Subcutaneous abdominal adipose tissue (tissue), 5 donors: ENCODE measurements around the gene ASIC3.

Source experiments
- H3K27ac ChIP-seq: one replicate; pipeline ENCODE4 v1.7.0; 2013; ENCODE audit warnings: low read depth, mild to moderate bottlenecking, inconsistent platforms, low read length, moderate library complexity
- H3K27me3 ChIP-seq, 5 donors: one replicate each; pipeline ENCODE4 v1.7.0; 2013; ENCODE audit warnings: low read length in 5 of 5, inconsistent platforms in 1 of 5; ENCODE audit not compliant: control insufficient read depth in 5 of 5, insufficient read depth in 4 of 5
- H3K36me3 ChIP-seq, 5 donors: one replicate each; pipeline ENCODE4 v1.7.0; 2013; ENCODE audit warnings: low read length in 5 of 5; ENCODE audit not compliant: control insufficient read depth in 5 of 5, insufficient read depth in 5 of 5
- H3K4me1 ChIP-seq, 5 donors: one replicate each; pipeline ENCODE4 v1.7.0; 2013; ENCODE audit warnings: low read length in 5 of 5, mild to moderate bottlenecking in 3 of 5, moderate library complexity in 1 of 5; ENCODE audit not compliant: control insufficient read depth in 5 of 5, insufficient read depth in 5 of 5
- H3K4me3 ChIP-seq, 5 donors: one replicate each; pipeline ENCODE4 v1.7.0; 2013; ENCODE audit warnings: low read length in 5 of 5, low read depth in 1 of 5
- H3K9ac ChIP-seq, 5 donors: one replicate each; pipeline ENCODE4 v1.7.0; 2013; ENCODE audit warnings: low read length in 5 of 5, mild to moderate bottlenecking in 4 of 5, moderate library complexity in 3 of 5
- H3K9me3 ChIP-seq, 5 donors: one replicate each; pipeline ENCODE4 v1.7.0; 2013; ENCODE audit warnings: low read length in 5 of 5; ENCODE audit not compliant: control insufficient read depth in 5 of 5
- donor health status: healthy.
- donor health status: healthy.
- donor health status: healthy.
- donor health status: healthy.
- donor health status: healthy.

ASIC3 gene

GRCh38 chr7:151088856-151089699, 40.7 kb downstream of the ASIC3 start:
- Histone ChIP-seq H3K27me3 (no peaks in the 10 kb centered on the region), H3K4me1 (peaks cover 25 to 83% (median 76%) of the 10 kb centered on the region in 5 donors), H3K36me3 (peaks cover 0 to 7% (median 0%) of the 10 kb centered on the region in 5 donors), H3K9ac (peak overlapping the region; percentile 74 to 95 (median 93)), H3K27ac (peak overlapping the region; percentile 99), H3K4me3 (peak overlapping the region; percentile 54 to 91 (median 77)), H3K9me3 (no peaks in the 10 kb centered on the region)

GRCh38 chr7:151089893-151090730, 41.8 kb downstream of the ASIC3 start:
- Histone ChIP-seq H3K4me3 (peak overlapping the region; percentile 54 to 91 (median 77)), H3K4me1 (peaks cover 25 to 90% (median 85%) of the 10 kb centered on the region in 5 donors), H3K27me3 (no peaks in the 10 kb centered on the region), H3K27ac (peak overlapping the region; percentile 99), H3K9ac (peak overlapping the region; percentile 74 to 95 (median 93)), H3K9me3 (no peaks in the 10 kb centered on the region), H3K36me3 (peaks cover 0 to 7% (median 0%) of the 10 kb centered on the region in 5 donors)

GRCh38 chr7:151091003-151091402, 42.7 kb downstream of the ASIC3 start:
- no peaks in the 10 kb centered on the region for H3K9me3 ChIP-seq
- peaks cover 27 to 85% (median 80%) of the 10 kb centered on the region in 5 donors for H3K4me1 ChIP-seq
- H3K36me3 ChIP-seq: peaks cover 0 to 7% (median 0%) of the 10 kb centered on the region in 5 donors
- peak overlapping the region; percentile 99 for H3K27ac ChIP-seq
- no peak overlapping the region for H3K9ac ChIP-seq
- no peak overlapping the region for H3K4me3 ChIP-seq
- H3K27me3 ChIP-seq: no peaks in the 10 kb centered on the region

GRCh38 chr7:151091431-151091830, 43.1 kb downstream of the ASIC3 start:
- peak overlapping the region; percentile 99 for H3K27ac ChIP-seq
- no peak overlapping the region for H3K9ac ChIP-seq
- peaks cover 27 to 85% (median 80%) of the 10 kb centered on the region in 5 donors for H3K4me1 ChIP-seq
- no peak overlapping the region for H3K4me3 ChIP-seq
- no peaks in the 10 kb centered on the region for H3K27me3 ChIP-seq
- H3K9me3 ChIP-seq: no peaks in the 10 kb centered on the region
- H3K36me3 ChIP-seq: peaks cover 0 to 7% (median 0%) of the 10 kb centered on the region in 5 donors

GRCh38 chr7:151091988-151092387, 43.7 kb downstream of the ASIC3 start:
- peaks cover 0 to 7% (median 0%) of the 10 kb centered on the region in 5 donors for H3K36me3 ChIP-seq
- no peaks in the 10 kb centered on the region for H3K9me3 ChIP-seq
- H3K4me3 ChIP-seq: no peak overlapping the region
- peaks cover 27 to 83% (median 77%) of the 10 kb centered on the region in 5 donors for H3K4me1 ChIP-seq
- H3K9ac ChIP-seq: no peak overlapping the region
- peak overlapping the region; percentile 99 for H3K27ac ChIP-seq
- H3K27me3 ChIP-seq: no peaks in the 10 kb centered on the region

- peaks cover 0 to 7% (median 0%) of the 10 kb centered on the region in 5 donors for H3K36me3 ChIP-seq
- H3K27ac ChIP-seq: peak overlapping the region; percentile 21
- H3K4me1 ChIP-seq: peaks cover 23 to 67% (median 62%) of the 10 kb centered on the region in 5 donors
These were observed 45.4 kb downstream of the ASIC3 start for GRCh38 chr7:151093748-151094147.

GRCh38 chr7:151094675-151095074, 46.3 kb downstream of the ASIC3 start:
- H3K4me3 ChIP-seq: no peak overlapping the region
- peaks cover 20 to 62% (median 55%) of the 10 kb centered on the region in 5 donors for H3K4me1 ChIP-seq
- H3K9me3 ChIP-seq: no peaks in the 10 kb centered on the region
- peak overlapping the region; percentile 30 for H3K27ac ChIP-seq
- peak overlapping the region in 1 of 5 donors; percentile 45 for H3K9ac ChIP-seq
- H3K27me3 ChIP-seq: no peaks in the 10 kb centered on the region
- peaks cover 0 to 7% (median 0%) of the 10 kb centered on the region in 5 donors for H3K36me3 ChIP-seq

More at GRCh38 chr7:151093748-151094147, 45.4 kb downstream of the ASIC3 start:
- H3K9ac ChIP-seq: peak overlapping the region in 1 of 5 donors; percentile 28
- no peaks in the 10 kb centered on the region for H3K27me3 ChIP-seq
- no peaks in the 10 kb centered on the region for H3K9me3 ChIP-seq
- no peak overlapping the region for H3K4me3 ChIP-seq

- Histone ChIP-seq H3K36me3 (peaks cover 0 to 7% (median 4%) of the 10 kb centered on the region in 5 donors), H3K9me3 (no peaks in the 10 kb centered on the region), H3K9ac (peak overlapping the region in 2 of 5 donors; percentile 3 to 45), H3K27ac (peak overlapping the region; percentile 30), H3K4me1 (peaks cover 18 to 62% (median 54%) of the 10 kb centered on the region in 5 donors), H3K4me3 (no peak overlapping the region), H3K27me3 (no peaks in the 10 kb centered on the region)
These were observed 46.9 kb downstream of the ASIC3 start for GRCh38 chr7:151095123-151095797.

GRCh38 chr7:151095828-151096475, 47.6 kb downstream of the ASIC3 start:
- Histone ChIP-seq H3K9me3 (no peaks in the 10 kb centered on the region), H3K27ac (peak overlapping the region; percentile 30), H3K4me3 (no peak overlapping the region), H3K9ac (no peak overlapping the region), H3K36me3 (peaks cover 0 to 7% (median 5%) of the 10 kb centered on the region in 5 donors), H3K27me3 (no peaks in the 10 kb centered on the region), H3K4me1 (peaks cover 16 to 58% (median 47%) of the 10 kb centered on the region in 5 donors)
